Dendritic cell treated with granulocyte-macrophage colony-stimulating factor and Interleukin-4, amounts not matched to agents 40 ng/mL and 50 ng/mL, for 4 days (primary cell): ENCODE results near the gene MINDY2.

Experiments used
- H3K27ac Mint-ChIP-seq: one replicate; pipeline ENCODE4 v1.8.0; 2022; ENCODE audit warnings: mild to moderate bottlenecking, mixed read lengths
- H3K27me3 Mint-ChIP-seq: one replicate; pipeline ENCODE4 v1.8.0; 2022; ENCODE audit warnings: mild to moderate bottlenecking, mixed read lengths
- H3K36me3 Mint-ChIP-seq: one replicate; pipeline ENCODE4 v1.8.0; 2022; ENCODE audit warnings: low read depth, mixed read lengths
- H3K4me1 Mint-ChIP-seq: one replicate; pipeline ENCODE4 v1.8.0; 2022; ENCODE audit warnings: low read depth, mixed read lengths
- H3K4me3 Mint-ChIP-seq: one replicate; pipeline ENCODE4 v1.8.0; 2022; ENCODE audit warnings: mild to moderate bottlenecking, moderate library complexity, mixed read lengths
- H3K9me3 Mint-ChIP-seq: one replicate; pipeline ENCODE4 v1.8.0; 2022; ENCODE audit warnings: mixed read lengths
- intact Hi-C: fragments of 100-400 bp; cut with micrococcal nuclease; formaldehyde crosslinking; loops from one replicate; pipeline ENCODE4 v1.15.0; 2022

The MINDY2 gene

GRCh38 chr15:58770857-58771620, at the start of gene MINDY2:
MINDY2 (plus strand) TSS chr15:58771302; CDS start chr15:58771396, 94 bp downstream.
- Mint-ChIP-seq H3K27me3 (no peaks in the 10 kb centered on the region), H3K9me3 (no peaks in the 10 kb centered on the region), H3K36me3 (peaks cover 12% of the 10 kb centered on the region), H3K4me1 (peaks cover 23% of the 10 kb centered on the region), H3K4me3 (peak within 1 kb of the TSS; percentile 96), H3K27ac (peak within 1 kb of the TSS; percentile 96)
- intact Hi-C loops = loop anchor here (1.0 to 2.0 kb wide), 2 partner anchors 21 to 162 kb away; partner anchors contain the start of gene SLTM

GRCh38 chr15:58724466-58724865, 46.6 kb upstream of the MINDY2 start:
- Mint-ChIP-seq H3K4me1 (peaks cover 31% of the 10 kb centered on the region), H3K27me3 (no peaks in the 10 kb centered on the region), H3K4me3 (no peak overlapping the region), H3K36me3 (no peaks in the 10 kb centered on the region), H3K9me3 (no peaks in the 10 kb centered on the region), H3K27ac (peak overlapping the region; percentile 49)
- intact Hi-C loops = no loop called here

GRCh38 chr15:58726867-58727266, 44.2 kb upstream of the MINDY2 start:
- Mint-ChIP-seq H3K27me3 (no peaks in the 10 kb centered on the region), H3K27ac (no peak overlapping the region), H3K36me3 (no peaks in the 10 kb centered on the region), H3K4me1 (peaks cover 41% of the 10 kb centered on the region), H3K9me3 (no peaks in the 10 kb centered on the region), H3K4me3 (no peak overlapping the region)
- intact Hi-C loops = no loop called here

- intact Hi-C loops = no loop called here
- Mint-ChIP-seq H3K4me3 (peak overlapping the region; percentile 17), H3K4me1 (peaks cover 47% of the 10 kb centered on the region), H3K27ac (peak overlapping the region; percentile 80), H3K36me3 (no peaks in the 10 kb centered on the region), H3K9me3 (no peaks in the 10 kb centered on the region), H3K27me3 (no peaks in the 10 kb centered on the region)
Measured at GRCh38 chr15:58731756-58732535, 39.2 kb upstream of the MINDY2 start.

GRCh38 chr15:58732625-58733363, 38.3 kb upstream of the MINDY2 start:
- peaks cover 48% of the 10 kb centered on the region for H3K4me1 Mint-ChIP-seq
- intact Hi-C loops = no loop called here
- peak overlapping the region; percentile 80 for H3K27ac Mint-ChIP-seq
- H3K4me3 Mint-ChIP-seq = no peak overlapping the region
- H3K36me3 Mint-ChIP-seq = no peaks in the 10 kb centered on the region
- no peaks in the 10 kb centered on the region for H3K27me3 Mint-ChIP-seq
- no peaks in the 10 kb centered on the region for H3K9me3 Mint-ChIP-seq

GRCh38 chr15:58734859-58735258, 36.2 kb upstream of the MINDY2 start:
- Mint-ChIP-seq H3K27me3 (no peaks in the 10 kb centered on the region), H3K4me3 (no peak overlapping the region), H3K27ac (no peak overlapping the region), H3K4me1 (peaks cover 63% of the 10 kb centered on the region), H3K9me3 (no peaks in the 10 kb centered on the region), H3K36me3 (no peaks in the 10 kb centered on the region)
- intact Hi-C loops = no loop called here

- intact Hi-C loops = no loop called here
- H3K4me1 Mint-ChIP-seq = peaks cover 62% of the 10 kb centered on the region
- H3K4me3 Mint-ChIP-seq = no peak overlapping the region
- H3K27me3 Mint-ChIP-seq = no peaks in the 10 kb centered on the region
- no peaks in the 10 kb centered on the region for H3K36me3 Mint-ChIP-seq
- H3K9me3 Mint-ChIP-seq = no peaks in the 10 kb centered on the region
- no peak overlapping the region for H3K27ac Mint-ChIP-seq
Measured at GRCh38 chr15:58736018-58736643, 35.0 kb upstream of the MINDY2 start.

GRCh38 chr15:58737298-58737697, 33.8 kb upstream of the MINDY2 start:
- intact Hi-C loops = no loop called here
- no peak overlapping the region for H3K27ac Mint-ChIP-seq
- H3K36me3 Mint-ChIP-seq = no peaks in the 10 kb centered on the region
- no peaks in the 10 kb centered on the region for H3K27me3 Mint-ChIP-seq
- H3K4me3 Mint-ChIP-seq = no peak overlapping the region
- no peaks in the 10 kb centered on the region for H3K9me3 Mint-ChIP-seq
- H3K4me1 Mint-ChIP-seq = peaks cover 62% of the 10 kb centered on the region

GRCh38 chr15:58738046-58738707, 32.9 kb upstream of the MINDY2 start:
- no peaks in the 10 kb centered on the region for H3K36me3 Mint-ChIP-seq
- H3K27ac Mint-ChIP-seq = peak overlapping the region; percentile 40
- H3K27me3 Mint-ChIP-seq = no peaks in the 10 kb centered on the region
- peaks cover 62% of the 10 kb centered on the region for H3K4me1 Mint-ChIP-seq
- no peak overlapping the region for H3K4me3 Mint-ChIP-seq
- intact Hi-C loops = no loop called here
- H3K9me3 Mint-ChIP-seq = no peaks in the 10 kb centered on the region

- no peak overlapping the region for H3K4me3 Mint-ChIP-seq
- no peaks in the 10 kb centered on the region for H3K27me3 Mint-ChIP-seq
- intact Hi-C loops = no loop called here
- H3K27ac Mint-ChIP-seq = peak overlapping the region; percentile 66
- no peaks in the 10 kb centered on the region for H3K9me3 Mint-ChIP-seq
- H3K4me1 Mint-ChIP-seq = peaks cover 59% of the 10 kb centered on the region
- no peaks in the 10 kb centered on the region for H3K36me3 Mint-ChIP-seq
Measured at GRCh38 chr15:58740436-58740835, 30.7 kb upstream of the MINDY2 start.

GRCh38 chr15:58741032-58741431, 30.1 kb upstream of the MINDY2 start:
- Mint-ChIP-seq H3K27ac (peak overlapping the region; percentile 40), H3K4me3 (no peak overlapping the region), H3K27me3 (no peaks in the 10 kb centered on the region), H3K9me3 (no peaks in the 10 kb centered on the region), H3K4me1 (peaks cover 59% of the 10 kb centered on the region), H3K36me3 (no peaks in the 10 kb centered on the region)
- intact Hi-C loops = no loop called here

GRCh38 chr15:58742022-58742813, 28.9 kb upstream of the MINDY2 start:
- H3K36me3 Mint-ChIP-seq = no peaks in the 10 kb centered on the region
- H3K4me1 Mint-ChIP-seq = peaks cover 60% of the 10 kb centered on the region
- no peaks in the 10 kb centered on the region for H3K27me3 Mint-ChIP-seq
- H3K4me3 Mint-ChIP-seq = no peak overlapping the region
- intact Hi-C loops = no loop called here
- no peaks in the 10 kb centered on the region for H3K9me3 Mint-ChIP-seq
- peak overlapping the region; percentile 40 for H3K27ac Mint-ChIP-seq
